HG03378 (cell line): ENCODE results near the gene CCDC88C.

Source experiments
- ATAC-seq: cut with Tn5 transposase; IDR thresholded peaks from one replicate; pipeline ENCODE4 v1.9.1; 2021; ENCODE audit warnings: mild to moderate bottlenecking, moderate library complexity; ENCODE audit not compliant: unreplicated experiment

The CCDC88C gene

DNA sequence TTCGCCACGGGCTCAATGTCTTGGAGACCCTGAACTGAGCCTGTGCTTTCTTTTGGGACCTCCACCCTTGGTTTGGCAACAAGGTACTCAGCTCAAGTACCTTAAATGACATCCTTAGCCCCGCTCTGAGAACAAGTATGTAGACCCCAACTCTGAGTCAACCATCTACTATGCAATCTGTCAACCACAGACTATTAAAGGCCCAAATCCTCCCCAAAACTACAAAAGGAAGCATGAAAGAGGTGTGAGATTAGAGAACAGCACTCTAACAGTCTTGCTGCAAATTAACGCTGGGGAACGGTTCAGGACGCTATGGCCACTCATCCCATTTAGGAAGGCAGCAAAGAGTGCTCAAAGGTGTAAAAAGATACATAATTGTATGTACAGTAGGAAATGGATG lies 52.1 kb downstream of the CCDC88C start:
- no peak for ATAC-seq

DNA sequence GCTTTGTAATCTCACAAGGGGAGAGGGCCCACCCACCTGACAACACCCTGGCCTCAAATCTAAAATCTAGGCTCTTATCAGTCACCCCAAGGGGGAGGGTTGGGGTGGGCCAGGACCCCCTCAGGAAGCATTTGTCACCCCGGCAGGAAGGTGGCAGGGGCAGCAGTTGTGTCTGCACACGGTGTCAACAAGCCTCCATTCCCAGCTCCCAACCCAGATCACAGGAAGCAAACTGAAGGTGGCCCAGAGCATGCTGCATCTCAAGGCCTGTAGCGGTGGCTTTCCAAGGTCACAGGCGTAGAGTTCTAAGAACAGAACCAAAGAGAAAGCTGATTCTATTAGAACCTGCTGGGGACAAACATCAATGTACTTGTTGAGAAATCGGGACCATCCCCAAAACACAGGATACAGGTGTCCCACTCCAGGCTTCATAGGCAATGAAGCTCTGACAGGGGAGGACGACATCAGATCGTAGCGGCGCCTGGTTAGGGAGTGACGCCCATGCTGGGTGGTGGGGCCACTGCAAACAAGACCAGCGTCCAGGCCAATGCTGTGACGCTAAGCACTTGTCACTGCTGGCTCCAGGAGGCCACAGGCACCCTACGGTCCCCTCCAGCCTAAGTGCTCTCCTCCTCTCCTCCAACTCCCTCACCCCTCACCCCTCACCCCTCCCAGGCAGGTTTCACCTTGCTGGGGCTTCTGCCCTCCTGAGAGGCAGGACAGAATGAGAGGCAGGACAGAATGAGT lies 52.9 kb downstream of the CCDC88C start:
- ATAC-seq: no peak

DNA sequence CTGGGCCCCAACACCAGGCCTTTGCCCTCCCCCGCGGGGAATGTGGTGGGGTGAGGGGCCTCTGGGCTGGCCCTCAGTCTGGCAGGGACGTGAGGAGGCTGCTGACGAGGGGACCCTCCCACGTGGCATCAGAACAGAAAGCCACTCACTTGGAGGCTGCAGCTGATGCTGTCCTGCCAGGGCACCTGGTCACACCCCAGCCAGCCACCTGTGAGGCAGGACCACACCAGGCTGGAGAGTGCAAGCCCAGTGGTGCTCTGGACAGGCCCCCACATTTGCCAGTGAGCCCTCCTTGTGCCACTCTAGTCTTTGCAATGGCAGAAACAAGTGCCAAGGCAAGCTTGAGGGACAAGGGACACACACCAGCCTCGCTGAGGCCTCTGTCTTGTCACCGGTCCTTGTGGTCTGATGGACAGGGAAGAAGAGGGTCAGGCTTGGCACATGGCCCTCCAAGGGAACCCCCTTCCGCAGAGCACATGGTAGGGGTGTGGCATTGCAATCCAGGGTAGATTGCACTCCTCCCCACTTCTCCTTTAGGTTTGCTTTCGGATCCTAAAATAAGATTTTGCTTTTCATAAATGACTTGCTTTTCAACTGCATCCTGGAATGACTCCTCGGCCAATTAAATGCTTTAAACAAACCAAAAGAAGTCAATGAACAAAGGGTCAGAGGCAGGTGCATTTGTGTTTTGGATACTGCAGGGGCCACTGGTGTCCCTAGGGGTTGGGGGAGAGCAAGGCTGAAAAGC lies 53.7 kb downstream of the CCDC88C start:
- ATAC-seq: peak; percentile 57

DNA sequence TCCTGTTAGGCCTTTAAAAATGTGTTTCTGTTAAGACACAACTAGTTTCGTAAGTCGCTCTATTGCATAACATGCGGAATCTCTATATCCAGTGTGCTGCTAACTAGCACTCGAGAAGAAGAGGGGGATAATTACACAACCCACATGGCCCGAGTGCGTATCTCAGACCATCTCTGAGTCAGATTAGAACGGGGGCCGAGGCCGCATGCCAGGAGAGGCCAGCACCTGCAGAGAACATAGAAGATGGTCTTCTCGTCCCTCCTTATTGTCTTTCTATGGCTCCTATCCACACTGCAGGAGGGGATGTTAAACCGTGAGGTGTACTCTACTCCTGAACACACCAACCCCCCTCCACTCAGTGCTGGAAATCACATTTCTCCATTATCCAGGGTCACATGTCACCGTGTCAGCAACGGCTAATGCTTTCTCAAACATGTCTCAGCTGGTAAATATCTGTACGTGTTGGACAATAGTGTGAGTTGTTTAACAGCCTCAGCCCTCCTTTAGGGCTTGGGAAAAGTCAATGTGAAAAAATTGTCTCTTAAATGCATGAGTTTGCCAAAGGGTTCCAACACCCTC lies 56.3 kb downstream of the CCDC88C start:
- ATAC-seq: no peak

DNA sequence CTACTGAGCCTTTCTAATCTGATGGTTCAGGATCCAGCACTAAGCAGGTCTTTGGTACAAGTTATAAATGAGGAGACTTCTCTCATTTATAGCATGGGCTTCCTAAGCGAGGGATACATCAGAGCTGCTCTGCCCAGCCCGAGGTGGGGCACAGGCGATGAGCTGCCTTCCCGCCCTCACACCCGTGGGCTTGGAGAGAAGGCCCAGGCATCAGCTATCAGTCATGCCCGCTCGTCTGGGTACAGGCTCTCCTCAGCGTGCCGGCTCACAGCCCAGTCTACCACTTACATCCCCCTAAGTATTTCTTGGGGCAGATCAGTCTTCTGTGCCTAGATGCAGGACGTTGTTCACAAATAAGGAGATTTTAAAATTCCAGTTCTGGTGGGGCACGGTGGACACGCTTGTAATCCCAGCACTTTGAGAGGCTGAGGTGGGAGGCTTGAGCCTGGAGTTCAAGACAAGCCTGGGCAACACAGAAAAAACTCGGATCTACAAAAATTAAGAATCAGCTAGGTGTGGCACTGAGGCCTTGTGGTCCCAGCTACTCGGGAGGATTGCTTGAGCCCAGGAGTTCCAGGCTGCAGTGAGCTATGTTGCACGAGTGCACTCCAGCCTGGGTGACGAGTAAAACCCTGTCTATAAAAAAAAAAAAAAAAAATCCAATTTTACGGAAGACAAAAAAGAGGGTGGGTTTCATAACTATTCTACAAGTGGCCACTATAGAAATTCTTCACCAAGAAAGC lies 57.0 kb downstream of the CCDC88C start:
- no peak for ATAC-seq

DNA sequence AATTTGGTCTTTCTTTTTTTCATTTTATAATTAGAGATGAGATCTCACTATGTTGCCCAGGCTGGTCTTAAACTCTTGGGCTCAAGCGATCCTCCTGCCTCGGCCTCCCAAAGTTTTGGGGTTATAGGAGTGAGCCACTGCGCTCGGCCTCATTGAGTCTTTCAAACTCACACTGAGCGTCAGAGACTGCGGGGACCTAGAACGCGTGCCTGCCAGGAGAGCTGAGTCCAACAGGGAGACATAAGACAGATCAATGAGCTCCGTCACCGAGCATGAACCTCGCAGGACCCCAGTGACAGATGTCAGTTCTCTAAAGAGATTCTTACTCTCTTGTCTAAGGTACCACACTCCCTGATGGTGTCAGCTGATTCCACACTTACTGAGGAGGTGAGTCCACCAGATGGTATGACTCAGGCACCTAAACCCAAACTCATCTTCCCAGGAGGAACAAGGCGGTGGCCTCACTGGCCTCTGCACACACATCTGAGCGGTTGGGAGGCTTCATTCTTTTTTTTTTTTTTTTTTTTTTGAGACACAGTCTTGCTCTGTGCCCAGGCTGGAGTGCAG lies 58.9 kb downstream of the CCDC88C start:
- ATAC-seq: no peak

DNA sequence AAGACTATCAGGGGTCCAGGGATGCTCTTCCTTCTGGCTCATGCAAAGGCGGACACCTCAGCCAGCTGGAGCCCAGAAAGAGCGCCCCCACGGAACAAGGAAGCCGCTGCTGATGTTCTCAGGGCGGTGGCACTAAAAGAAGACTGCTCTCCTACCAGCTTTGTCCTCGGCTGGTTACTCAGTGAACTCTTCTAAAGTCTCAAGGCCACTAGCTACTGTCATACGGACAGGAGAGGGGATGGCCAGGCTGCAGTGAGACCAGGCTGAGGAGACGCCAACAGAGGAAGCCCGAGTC lies 59.6 kb downstream of the CCDC88C start:
- no peak for ATAC-seq

DNA sequence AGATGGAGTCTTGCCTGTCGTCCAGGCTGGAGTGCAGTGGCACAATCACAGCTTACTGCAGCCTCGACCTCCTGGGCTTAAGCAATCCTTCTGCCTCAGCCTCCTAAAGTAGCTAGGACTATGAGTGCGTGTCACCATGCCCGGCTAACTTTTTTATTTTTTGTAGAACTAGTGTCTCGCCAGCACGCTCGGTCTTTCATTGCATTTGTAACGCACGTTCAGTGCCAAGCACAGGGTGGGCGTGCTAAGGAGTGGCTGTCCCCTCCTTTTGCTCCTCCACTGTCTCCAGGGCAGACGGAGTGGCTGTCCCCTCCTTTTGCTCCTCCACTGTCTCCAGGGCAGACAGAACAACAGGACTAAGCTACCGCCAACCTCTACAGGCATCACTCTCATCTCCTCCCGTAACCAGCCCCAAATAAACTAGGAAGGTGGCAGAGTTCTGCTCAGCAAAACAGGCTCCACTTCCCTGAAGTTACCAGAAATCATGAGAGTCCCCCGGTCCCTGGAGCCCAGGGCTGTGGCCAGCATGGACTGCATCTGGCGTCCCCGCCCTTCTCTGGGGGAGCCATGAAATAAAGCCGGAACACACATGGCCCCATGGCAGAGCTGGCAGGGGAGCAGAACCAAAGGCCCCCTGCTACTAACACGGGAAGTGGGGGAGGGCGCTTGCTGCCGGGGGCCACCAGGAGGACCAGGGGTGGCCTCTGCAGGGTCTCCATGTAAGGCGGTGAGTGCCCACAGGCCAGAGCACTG lies 60.2 kb downstream of the CCDC88C start:
- no peak for ATAC-seq

DNA sequence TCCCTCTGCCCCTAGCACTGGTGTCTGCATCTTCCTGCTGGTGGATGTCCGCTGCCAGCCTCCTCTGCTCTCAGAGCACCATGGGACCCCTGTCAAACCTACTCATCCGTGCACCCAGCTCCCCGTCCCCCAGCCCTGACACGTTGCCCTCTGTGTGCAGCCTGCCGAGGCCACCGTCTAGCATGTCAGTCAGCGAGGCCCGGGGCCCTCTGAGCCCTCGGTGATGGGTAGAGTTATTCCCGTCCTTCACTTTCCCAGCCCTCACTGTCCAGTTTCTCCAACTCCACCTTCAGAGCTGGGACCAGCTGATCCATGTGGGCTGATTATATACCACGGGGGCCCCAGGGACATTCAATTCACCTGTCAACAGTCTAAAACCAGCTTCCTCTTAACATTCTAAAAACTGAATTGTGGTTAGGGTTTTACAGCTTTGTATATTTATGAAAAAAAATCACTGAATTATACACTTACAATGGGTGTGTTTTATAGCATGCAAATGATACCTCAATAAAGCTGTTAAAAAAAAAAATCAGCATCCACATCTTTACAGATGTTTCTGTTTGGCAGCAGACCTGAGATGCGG lies 61.3 kb downstream of the CCDC88C start:
- ATAC-seq: no peak

DNA sequence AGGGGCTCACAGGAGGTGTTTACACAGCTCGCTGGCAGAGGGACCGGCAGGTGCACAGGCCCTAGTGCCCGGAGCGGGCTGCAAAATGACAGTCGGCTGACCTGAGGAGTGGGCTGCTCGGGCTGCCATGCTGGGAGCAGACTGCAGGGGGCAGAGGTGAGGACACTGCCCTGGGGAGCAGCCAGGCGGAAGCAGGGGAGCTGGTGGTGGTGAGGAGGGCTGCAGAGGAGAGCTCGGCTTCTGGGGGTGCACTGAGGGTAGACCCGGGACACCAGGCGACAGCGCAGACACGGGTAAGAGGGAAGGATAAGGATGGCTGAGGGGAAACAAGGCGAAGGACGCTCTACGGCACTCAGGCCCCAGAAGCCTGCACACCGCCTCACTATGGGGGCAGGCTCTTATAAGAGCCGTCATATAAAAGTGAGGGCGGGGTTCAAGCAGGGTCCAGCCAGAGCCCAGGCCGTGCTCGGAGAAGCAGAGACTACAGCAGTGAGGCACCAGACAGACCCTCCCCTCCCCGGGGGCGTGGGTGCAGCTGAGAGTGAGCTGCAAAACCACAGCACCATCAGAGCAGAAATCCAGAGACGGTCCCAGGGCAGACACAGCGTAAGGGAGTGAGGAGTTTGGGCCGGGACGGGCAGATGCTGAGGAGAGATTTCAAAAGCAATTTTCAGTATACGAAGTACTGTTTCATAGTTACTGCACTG lies 62.5 kb downstream of the CCDC88C start:
- no peak for ATAC-seq

DNA sequence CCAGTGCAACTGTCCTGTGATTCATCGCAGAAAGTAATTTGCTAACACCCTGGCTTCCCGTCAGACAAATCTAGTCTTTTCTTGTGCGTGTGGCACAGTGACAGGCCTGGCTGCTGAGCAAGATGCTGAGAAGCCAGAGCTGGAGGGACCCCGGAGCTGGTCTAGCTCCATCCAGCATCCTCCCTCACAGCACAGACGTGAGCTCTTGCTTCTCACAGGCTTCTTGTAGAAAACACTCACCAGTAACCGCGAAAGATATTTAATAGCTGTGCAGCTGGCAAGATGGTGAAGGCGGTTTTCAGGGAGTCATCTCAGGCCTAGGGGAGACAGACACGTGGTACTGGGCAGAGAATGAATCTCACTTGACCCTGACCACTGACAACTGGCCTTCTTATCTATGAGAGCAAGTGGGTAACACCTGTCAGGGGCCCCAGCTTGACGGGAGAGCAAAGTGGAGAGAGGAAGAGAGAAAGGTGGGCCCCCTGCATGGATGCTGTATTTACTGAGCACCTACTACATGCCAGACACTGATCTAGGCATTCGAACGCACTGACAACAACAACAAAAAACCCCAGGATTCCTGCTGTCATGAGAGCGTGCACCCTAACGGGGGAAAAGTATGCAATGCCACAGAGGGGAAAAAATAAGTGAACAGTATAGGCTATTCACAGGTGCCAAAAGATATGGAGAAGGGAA lies 63.3 kb downstream of the CCDC88C start:
- no peak for ATAC-seq

DNA sequence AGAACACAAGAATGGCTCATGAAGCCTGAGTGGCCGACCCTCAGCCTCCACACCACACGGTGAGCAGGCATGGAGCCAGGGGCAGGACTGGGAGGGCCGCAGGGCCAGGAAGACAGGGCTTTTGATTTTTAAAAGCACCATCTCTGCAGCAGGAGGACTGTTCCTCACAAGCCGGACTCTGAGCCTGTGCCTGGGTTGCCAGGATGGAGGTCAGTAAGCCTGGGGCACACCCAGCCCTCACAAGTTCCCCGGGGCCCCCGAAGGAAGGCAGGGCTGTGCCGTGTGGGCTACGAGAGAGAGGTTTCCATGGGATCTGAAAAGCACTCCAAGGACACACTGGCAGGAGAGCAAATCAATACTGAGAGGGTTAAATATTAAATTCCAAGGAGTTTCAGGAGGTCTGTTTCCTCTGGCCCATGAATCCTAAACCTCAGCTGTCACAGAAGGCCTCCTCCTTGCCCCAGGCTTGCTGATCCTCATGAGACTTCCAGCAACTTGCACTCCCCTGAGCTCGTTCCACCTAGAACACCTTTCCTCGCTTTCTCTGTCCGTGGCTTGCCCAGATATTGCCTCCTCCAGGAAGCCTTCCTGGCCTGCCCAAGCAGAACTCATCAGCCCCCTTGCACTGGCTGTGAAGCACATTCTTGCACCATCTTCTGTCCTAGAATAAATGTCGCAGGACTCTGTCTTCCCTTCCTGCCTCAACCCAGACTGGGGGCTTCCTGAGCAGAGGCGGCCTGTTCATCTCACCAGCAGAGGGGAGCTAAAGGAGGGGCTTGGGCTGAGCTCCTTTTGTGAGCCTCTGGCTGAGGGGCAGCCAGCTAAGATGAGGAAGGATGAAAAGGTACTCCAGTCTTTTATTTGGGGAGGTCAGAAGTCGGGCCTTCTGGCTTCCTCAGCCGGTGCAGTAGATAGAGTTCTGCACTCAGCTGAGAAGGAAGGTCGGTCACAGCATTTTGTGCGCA lies 64.6 kb downstream of the CCDC88C start:
- ATAC-seq: no peak

DNA sequence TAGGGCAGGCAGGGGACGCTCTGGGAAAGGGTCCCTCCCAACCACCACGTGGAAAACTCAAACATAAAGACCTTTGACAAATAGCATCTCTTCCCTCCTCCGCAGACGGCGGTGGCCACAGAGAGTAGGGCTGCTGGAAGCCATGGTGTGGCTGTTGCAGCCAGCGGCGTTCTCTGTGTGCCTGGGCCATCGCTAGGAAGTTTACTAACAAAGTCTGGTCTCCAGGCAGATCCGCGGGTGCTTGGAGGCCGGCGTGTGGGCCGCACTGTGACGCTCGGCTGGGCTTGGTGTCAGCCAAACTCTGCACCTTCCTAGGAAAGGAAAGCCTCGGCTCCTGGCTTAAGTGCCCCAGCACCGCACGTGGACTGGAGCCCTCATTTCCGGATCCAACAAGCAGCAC lies 65.6 kb downstream of the CCDC88C start:
- no peak for ATAC-seq

DNA sequence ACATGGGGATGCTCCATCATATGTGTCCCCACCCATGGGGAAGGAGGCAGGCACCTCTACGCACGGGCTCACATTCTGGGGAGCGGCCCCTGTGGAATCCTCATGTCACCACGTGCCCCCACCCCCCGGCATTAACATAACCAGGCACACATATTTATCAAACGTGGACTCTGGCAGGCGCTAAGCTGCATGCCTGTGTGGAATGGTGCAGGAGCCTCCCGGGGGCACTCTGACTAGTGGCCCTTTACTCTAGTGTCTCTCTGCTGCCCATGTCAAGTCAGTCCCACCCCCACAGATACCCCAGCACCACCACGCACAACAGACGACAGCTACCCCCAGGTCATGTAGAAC lies 66.1 kb downstream of the CCDC88C start:
- no peak for ATAC-seq

DNA sequence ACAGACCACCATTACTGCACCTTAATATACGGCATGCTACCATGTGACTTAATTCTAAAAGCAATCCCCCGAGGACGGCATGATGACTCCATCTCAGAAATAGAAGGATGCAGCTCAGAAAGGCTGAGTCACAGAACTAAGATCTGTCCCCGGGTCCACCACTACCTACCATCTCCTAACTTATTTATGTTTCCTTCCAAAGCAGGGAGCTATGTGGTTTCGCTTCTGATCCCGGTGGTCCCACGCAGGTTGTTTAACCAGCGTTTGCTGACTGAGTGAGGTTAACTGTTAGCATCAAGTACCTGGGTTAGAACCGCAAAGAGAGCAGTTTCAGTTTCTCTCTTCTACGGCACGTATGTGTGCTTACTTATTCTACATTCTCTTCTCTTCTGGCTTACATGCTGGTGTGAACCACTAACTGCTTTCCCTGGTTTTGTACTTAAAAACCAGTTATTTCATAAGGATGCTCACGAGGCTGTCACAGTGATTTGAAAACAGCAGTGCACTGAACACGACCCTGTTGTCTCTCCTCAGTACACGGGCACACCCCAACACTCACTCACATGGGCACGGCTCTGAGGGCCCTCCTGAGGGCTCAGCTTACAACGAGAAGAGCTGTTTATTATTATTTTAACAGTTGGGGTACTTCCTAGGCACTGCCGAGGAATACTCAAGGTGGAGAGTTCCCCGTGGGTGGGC lies 66.7 kb downstream of the CCDC88C start:
- peak; percentile 58 for ATAC-seq

DNA sequence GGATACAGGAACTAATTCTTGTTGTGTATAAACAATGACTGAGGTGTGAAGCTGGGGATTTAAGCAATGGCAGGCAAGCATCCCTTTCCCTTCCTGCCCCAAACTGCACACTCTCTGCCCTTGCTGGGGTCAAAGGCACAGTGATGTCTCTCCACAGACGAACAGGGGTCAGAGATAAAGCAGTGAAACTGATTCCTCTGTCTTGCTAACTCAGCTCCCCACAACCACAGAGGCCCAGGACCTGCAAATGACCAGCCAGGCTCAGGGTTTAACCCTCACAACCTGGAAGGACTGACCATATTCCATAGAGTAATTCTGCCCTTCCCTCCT lies 67.2 kb downstream of the CCDC88C start:
- ATAC-seq: no peak

DNA sequence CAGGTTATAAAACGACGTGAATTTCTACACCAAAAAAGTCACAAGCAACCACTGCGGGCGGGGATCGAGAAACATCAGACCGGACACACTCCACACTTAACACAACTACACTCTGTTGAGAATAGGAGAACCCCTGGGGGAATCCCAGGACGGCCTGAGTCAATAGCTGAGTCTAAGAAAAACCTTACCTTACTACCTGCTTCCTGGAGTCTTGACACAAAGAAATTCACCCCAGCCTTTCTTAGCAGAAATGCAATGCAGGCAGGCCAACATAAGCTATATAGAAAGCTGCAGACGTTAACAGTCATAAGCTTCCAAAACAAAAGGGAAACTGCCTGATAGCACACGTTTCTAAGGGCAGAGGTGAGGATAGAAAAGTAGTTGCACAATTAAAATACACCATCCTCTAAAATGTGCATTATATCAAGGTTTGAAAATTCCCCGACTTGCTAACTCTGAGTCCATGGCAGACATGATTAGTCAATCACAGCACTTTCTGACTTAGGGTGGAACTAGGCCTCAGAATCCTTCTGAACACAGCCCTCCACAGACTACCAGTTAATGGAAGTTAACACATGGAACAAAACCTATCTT lies 68.0 kb downstream of the CCDC88C start:
- ATAC-seq: peak; percentile 54
